ENCODE data around the gene RASSF6. TPM values are rescaled to one million over a fixed set of nuclear protein-coding genes. Genes with fewer than 3 reads are reported as not detected.
A peak's percentile ranks its signal among the peaks of the same experiment; 100 is the strongest.
"Not testable (repeated sequence)": the region's sequence is repeated elsewhere in the genome, so short reads cannot be mapped to it uniquely, and the experiment has no call there.

Gene RASSF6
- polyA plus RNA-seq, 3 donors: 4.4 to 8.8 (median 6.2) TPM

DNA sequence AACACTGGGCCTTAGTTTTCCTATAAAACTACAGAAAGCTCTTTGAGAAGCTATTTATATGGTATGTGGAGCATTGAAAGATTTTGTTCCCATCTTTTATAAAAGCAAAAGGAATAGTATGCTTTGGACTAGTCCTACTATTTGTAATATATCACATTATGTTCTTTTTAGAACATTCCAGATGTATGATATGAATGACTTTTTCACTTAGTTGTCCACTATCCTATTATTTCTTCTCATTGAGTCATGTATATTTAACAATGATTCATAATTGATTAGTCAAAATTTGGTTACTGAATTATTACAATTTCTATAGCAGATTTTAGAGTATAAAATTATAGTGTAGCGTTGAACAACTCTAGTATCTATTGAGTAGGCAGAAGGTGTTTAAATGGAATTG lies 34.2 kb downstream of the RASSF6 start:
- no peak for DNase-seq

- DNase-seq: no peak
Measured at GRCh38 chr4:73585345-73585744, 34.9 kb downstream of the RASSF6 start.

DNA sequence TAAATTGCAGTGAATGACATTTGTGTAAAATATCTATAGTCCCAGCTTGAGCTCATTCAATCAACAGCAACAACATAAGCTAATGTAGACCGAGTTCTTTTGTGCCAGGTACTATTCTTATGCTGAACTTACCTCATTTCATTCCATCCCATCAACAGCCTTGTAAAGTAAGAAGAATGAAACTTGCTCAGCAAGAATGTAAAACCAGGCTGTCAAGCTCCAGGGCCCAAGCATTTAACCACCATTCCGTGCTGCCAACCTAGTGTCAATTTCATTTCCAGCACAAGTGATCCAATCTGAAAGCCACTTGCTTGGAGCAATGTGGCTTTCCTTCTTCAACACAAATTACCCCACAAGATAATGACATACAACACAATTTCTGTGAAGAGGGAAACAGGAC lies 36.6 kb downstream of the RASSF6 start:
- peak; percentile 55 for DNase-seq

- DNase-seq: no peak
Measured at GRCh38 chr4:73577371-73577770, 42.9 kb downstream of the RASSF6 start.

GRCh38 chr4:73576381-73576780 lies 43.9 kb downstream of the RASSF6 start:
- DNase-seq: no peak

GRCh38 chr4:73575660-73576059 lies 44.6 kb downstream of the RASSF6 start:
- no peak for DNase-seq

- DNase-seq: peak; percentile 85
Measured at GRCh38 chr4:73573794-73574528, 46.3 kb downstream of the RASSF6 start.

GRCh38 chr4:73550865-73551264 lies 69.4 kb downstream of the RASSF6 start:
- not testable (repeated sequence) for DNase-seq

- no peak for DNase-seq
Measured at GRCh38 chr4:73544620-73545019, 75.6 kb downstream of the RASSF6 start.

DNA sequence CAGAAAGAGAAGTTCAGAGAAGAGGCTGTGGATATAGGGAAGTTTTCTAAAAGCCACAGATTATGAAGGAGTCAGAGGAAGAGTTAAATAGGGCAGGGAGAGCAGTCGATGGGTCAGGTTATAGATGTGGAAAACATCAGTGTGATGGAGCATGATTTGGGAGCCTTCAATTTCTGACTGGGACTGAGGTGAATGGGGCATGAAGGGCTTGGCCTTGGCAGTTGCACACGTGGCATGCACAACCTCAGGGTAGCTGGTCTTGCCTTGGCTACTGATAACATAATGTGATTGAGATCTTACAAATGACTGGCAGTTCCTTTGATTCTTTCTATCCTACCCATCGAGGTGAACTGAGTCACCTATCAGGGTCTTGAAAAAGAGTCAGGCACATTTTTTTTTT lies 79.0 kb downstream of the RASSF6 start:
- DNase-seq: no peak

DNA sequence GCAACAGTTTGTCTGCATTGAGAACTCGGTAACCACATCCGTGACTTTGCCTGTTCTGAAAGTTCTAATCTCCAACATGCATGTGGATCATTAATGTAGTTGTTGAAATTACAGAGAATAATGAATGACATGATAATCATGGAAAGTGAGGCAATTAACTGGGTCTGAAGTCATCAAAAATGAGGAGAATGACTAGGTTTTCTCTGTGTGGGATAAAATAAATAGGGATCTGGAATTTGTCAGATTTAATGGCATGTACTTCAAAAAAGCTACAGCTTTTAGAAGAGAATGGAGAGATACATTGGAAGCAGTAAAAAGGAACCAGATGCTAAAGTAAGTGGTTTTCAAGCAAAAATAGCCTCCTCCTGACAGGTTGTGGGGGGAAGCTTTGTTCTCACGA lies 79.4 kb downstream of the RASSF6 start:
- no peak for DNase-seq

DNA sequence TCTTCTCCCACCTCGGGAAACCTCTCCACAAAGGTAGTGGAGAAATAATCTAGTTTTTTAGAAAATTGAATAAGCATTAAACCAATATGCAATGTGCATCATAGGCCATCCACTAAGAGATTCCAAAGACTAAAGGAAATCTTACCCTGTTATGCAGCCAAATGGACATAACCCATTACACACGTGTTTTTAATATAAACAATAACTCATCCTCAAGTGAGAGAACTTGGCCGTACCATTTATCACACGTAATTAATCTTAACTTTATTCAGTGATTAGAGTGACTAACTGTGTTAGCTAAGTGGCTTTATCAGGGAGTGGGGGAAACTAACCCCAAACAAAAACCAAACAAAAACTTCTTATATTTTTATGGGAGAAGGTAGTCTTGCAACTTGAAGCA lies 80.8 kb downstream of the RASSF6 start:
- DNase-seq: no peak

GRCh38 chr4:73538162-73538561 lies 82.1 kb downstream of the RASSF6 start:
- no peak for DNase-seq

- no peak for DNase-seq
Measured at GRCh38 chr4:73533515-73534422, 86.5 kb downstream of the RASSF6 start.

DNA sequence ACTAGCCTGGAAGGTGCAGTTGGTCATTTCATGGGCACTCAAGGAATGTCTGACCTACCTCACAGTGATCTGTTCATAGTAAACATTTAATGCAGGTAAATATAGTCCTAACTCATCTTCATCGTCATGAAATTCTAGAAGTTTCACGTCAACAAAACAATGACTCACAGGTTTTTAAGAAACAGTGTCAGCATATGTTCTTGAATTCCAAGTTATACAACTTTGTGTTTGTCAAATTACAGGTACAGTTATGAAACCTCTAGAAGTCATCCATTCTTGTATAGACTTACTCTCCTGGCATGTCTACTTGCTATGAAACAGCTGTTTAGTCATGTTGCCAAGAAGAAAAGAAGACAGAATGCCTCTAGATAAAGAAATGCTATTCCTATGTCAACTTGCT lies 92.1 kb downstream of the RASSF6 start:
- no peak for DNase-seq

GRCh38 chr4:73527196-73527595 lies 93.0 kb downstream of the RASSF6 start:
- DNase-seq: no peak

DNA sequence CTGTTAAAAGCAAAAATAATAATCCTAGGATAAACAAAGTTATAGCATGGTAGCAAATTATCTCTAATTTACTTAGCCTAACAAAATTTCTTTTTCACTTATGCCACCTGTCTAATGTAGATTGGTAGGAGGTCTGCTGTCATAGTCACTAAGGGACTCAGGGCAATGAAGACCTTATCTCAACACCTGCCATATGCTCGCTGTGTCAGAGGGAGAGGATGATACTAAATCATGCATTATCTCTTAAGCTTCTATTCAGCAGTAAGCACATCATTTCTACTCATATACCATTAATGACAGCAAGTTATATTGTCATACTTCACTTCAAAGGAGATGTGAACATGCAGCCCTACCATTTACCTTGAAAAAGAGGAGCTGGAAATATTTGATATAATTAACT lies 94.6 kb downstream of the RASSF6 start:
- DNase-seq: no peak

DNA sequence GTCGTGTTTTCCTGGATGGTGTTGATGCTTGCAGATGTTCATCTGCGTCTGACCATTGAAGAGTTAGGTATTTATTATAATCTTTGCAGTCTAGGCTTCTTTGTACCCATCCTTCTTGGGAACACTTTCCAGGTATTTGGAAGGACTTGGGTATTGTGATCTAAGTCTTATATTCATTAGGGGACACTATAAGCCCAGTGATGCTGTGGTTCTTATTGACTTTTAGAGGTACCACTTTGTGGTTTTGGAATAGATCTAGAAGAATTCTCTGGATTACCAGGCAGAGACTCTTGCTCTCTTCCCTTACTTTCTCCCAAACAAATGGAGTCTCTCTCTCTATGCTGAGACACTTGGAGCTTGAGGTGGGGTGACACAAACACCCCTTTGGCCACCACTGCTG lies 97.1 kb downstream of the RASSF6 start:
- no peak for DNase-seq

Other genes starting within 250 kb of the RASSF6 start
- 1 to 10 TPM; 2.2 to 3.3 (median 2.2) TPM for gene ALB, start 216.1 kb downstream of the RASSF6 start, polyA plus RNA-seq (ENCODE audit: insufficient read length in 3 of 3)
- 1,000 to 10,000 TPM in 2 of 3 donors, 100 to 1,000 TPM in 1; 437 to 1,749 (median 1,318) TPM for gene AFP, start 184.2 kb downstream of the RASSF6 start, polyA plus RNA-seq (ENCODE audit: insufficient read length in 3 of 3)
- 10 to 100 TPM in 2 of 3 donors, 1 to 10 TPM in 1; 9.6 to 15.1 (median 14.8) TPM for gene AFM, start 138.7 kb downstream of the RASSF6 start, polyA plus RNA-seq (ENCODE audit: insufficient read length in 3 of 3)
- under 1 TPM in 2 of 3 donors, not detected in 1; 0.17 to 0.31 TPM for gene CXCL8, start 120.1 kb upstream of the RASSF6 start, polyA plus RNA-seq (ENCODE audit: insufficient read length in 3 of 3)
- gene CXCL6, start 216.2 kb upstream of the RASSF6 start, polyA plus RNA-seq (ENCODE audit: insufficient read length in 3 of 3): under 1 TPM in 1 of 3 donors, not detected in 2; 0.04 TPM
- gene PF4V1, start 232.9 kb upstream of the RASSF6 start, polyA plus RNA-seq (ENCODE audit: insufficient read length in 3 of 3): under 1 TPM in 2 of 3 donors, not detected in 1; 0.53 to 0.84 TPM
- gene CXCL1, start 249.0 kb upstream of the RASSF6 start, polyA plus RNA-seq (ENCODE audit: insufficient read length in 3 of 3): under 1 TPM; 0.27 to 0.67 (median 0.36) TPM